ENCODE measurements around the gene RNFT1. TPM values are rescaled to one million over a fixed set of nuclear protein-coding genes. Genes with fewer than 3 reads are reported as not detected.
"Not testable (repeated sequence)": the region's sequence is repeated elsewhere in the genome, so short reads cannot be mapped to it uniquely, and the experiment has no call there.

The RNFT1 gene
- total RNA-seq, 2 donors from 2014 or later, result 14.9 to 16.6 TPM

- Histone ChIP-seq H3K4me3 (no peak overlapping the region), H3K36me3 (peaks cover 10% of the 10 kb centered on the region), H3K27ac (no peak overlapping the region), H3K4me1 (ENCODE audit: control insufficient read depth in 1 of 2, low read depth in 2 of 2) (no peaks in the 10 kb centered on the region), H3K9me3 (no peaks in the 10 kb centered on the region), H3K27me3 (replicated peaks; ENCODE audit: insufficient read depth) (no peaks in the 10 kb centered on the region)
- no peak for TF ChIP-seq CTCF (IDR thresholded peaks at IDR 0.05)
- DNase-seq (ENCODE audit: low spot score) (no peak), ATAC-seq (ENCODE audit: insufficient number of reproducible peaks, low FRiP score, low read depth) (no peak)
Observed at GRCh38 chr17:59950049-59950448, 14.5 kb downstream of the RNFT1 start.

GRCh38 chr17:59947310-59947709, 17.2 kb downstream of the RNFT1 start:
- ATAC-seq (ENCODE audit: insufficient number of reproducible peaks, low FRiP score, low read depth); H3K9me3 ChIP-seq; DNase-seq (ENCODE audit: low spot score); H3K4me3 ChIP-seq; H3K27ac ChIP-seq; H3K27me3 ChIP-seq (replicated peaks; ENCODE audit: insufficient read depth); H3K4me1 ChIP-seq (ENCODE audit: control insufficient read depth in 1 of 2, low read depth in 2 of 2): not testable (repeated sequence)
- H3K36me3 ChIP-seq, result peaks cover 13% of the 10 kb centered on the region

GRCh38 chr17:59946433-59946832, 18.1 kb downstream of the RNFT1 start:
- not testable (repeated sequence) for H3K4me1 ChIP-seq (ENCODE audit: control insufficient read depth in 1 of 2, low read depth in 2 of 2); H3K9me3 ChIP-seq; H3K27ac ChIP-seq; DNase-seq (ENCODE audit: low spot score); H3K27me3 ChIP-seq (replicated peaks; ENCODE audit: insufficient read depth); ATAC-seq (ENCODE audit: insufficient number of reproducible peaks, low FRiP score, low read depth); H3K4me3 ChIP-seq
- peaks cover 17% of the 10 kb centered on the region for H3K36me3 ChIP-seq

GRCh38 chr17:59941131-59941530, 23.4 kb downstream of the RNFT1 start:
- no peak for ATAC-seq (ENCODE audit: insufficient number of reproducible peaks, low FRiP score, low read depth)
- TF ChIP-seq CTCF (IDR thresholded peaks at IDR 0.05), result no peak
- Histone ChIP-seq H3K27me3 (replicated peaks; ENCODE audit: insufficient read depth) (no peaks in the 10 kb centered on the region), H3K9me3 (no peaks in the 10 kb centered on the region), H3K4me1 (ENCODE audit: control insufficient read depth in 1 of 2, low read depth in 2 of 2) (no peaks in the 10 kb centered on the region), H3K36me3 (peaks cover 29% of the 10 kb centered on the region), H3K27ac (no peak overlapping the region), H3K4me3 (no peak overlapping the region)
- DNase-seq (ENCODE audit: low spot score), result no peak

- H3K27me3 ChIP-seq (replicated peaks; ENCODE audit: insufficient read depth); H3K4me3 ChIP-seq; H3K9me3 ChIP-seq; H3K4me1 ChIP-seq (ENCODE audit: control insufficient read depth in 1 of 2, low read depth in 2 of 2); H3K27ac ChIP-seq; DNase-seq (ENCODE audit: low spot score); ATAC-seq (ENCODE audit: insufficient number of reproducible peaks, low FRiP score, low read depth): not testable (repeated sequence)
- peaks cover 30% of the 10 kb centered on the region for H3K36me3 ChIP-seq
Observed at GRCh38 chr17:59940697-59941096, 23.8 kb downstream of the RNFT1 start.

- not testable (repeated sequence) for H3K4me1 ChIP-seq (ENCODE audit: control insufficient read depth in 1 of 2, low read depth in 2 of 2); H3K4me3 ChIP-seq; H3K27ac ChIP-seq; H3K27me3 ChIP-seq (replicated peaks; ENCODE audit: insufficient read depth); DNase-seq (ENCODE audit: low spot score); H3K9me3 ChIP-seq; ATAC-seq (ENCODE audit: insufficient number of reproducible peaks, low FRiP score, low read depth)
- H3K36me3 ChIP-seq, result peaks cover 64% of the 10 kb centered on the region
Observed at GRCh38 chr17:59933317-59933716, 31.2 kb downstream of the RNFT1 start.

- DNase-seq (ENCODE audit: low spot score); H3K27ac ChIP-seq; H3K9me3 ChIP-seq; H3K27me3 ChIP-seq (replicated peaks; ENCODE audit: insufficient read depth); H3K4me1 ChIP-seq (ENCODE audit: control insufficient read depth in 1 of 2, low read depth in 2 of 2); H3K4me3 ChIP-seq; ATAC-seq (ENCODE audit: insufficient number of reproducible peaks, low FRiP score, low read depth): not testable (repeated sequence)
- peaks cover 71% of the 10 kb centered on the region for H3K36me3 ChIP-seq
Observed at GRCh38 chr17:59930768-59931167, 33.8 kb downstream of the RNFT1 start.

- peaks cover 68% of the 10 kb centered on the region for H3K36me3 ChIP-seq
- H3K27me3 ChIP-seq (replicated peaks; ENCODE audit: insufficient read depth); H3K4me1 ChIP-seq (ENCODE audit: control insufficient read depth in 1 of 2, low read depth in 2 of 2); H3K27ac ChIP-seq; H3K9me3 ChIP-seq; DNase-seq (ENCODE audit: low spot score); H3K4me3 ChIP-seq; ATAC-seq (ENCODE audit: insufficient number of reproducible peaks, low FRiP score, low read depth): not testable (repeated sequence)
Observed at GRCh38 chr17:59930121-59930520, 34.4 kb downstream of the RNFT1 start.

- H3K27ac ChIP-seq; H3K9me3 ChIP-seq; ATAC-seq (ENCODE audit: insufficient number of reproducible peaks, low FRiP score, low read depth); DNase-seq (ENCODE audit: low spot score); H3K27me3 ChIP-seq (replicated peaks; ENCODE audit: insufficient read depth); H3K4me1 ChIP-seq (ENCODE audit: control insufficient read depth in 1 of 2, low read depth in 2 of 2); H3K4me3 ChIP-seq: not testable (repeated sequence)
- H3K36me3 ChIP-seq, result peaks cover 45% of the 10 kb centered on the region
Observed at GRCh38 chr17:59920637-59921036, 43.9 kb downstream of the RNFT1 start.
